Loucy (cell line): ENCODE results near the gene DNM2.

ENCODE experiments used
- CTCF ChIP-seq: fragments of 200-600 bp; sonication (generic); conservative IDR thresholded peaks from 2 replicates; pipeline ENCODE4 v1.5.1; 2014; ENCODE audit warnings: mild to moderate bottlenecking, antibody characterized with exemption, low read length
- EZH2phosphoT487 ChIP-seq: fragments of 200-600 bp; IDR thresholded peaks from 2 replicates; pipeline ENCODE4 v1.6.1; 2018; ENCODE audit warnings: antibody characterized with exemption, mild to moderate bottlenecking, moderate library complexity, borderline replicate concordance

DNA sequence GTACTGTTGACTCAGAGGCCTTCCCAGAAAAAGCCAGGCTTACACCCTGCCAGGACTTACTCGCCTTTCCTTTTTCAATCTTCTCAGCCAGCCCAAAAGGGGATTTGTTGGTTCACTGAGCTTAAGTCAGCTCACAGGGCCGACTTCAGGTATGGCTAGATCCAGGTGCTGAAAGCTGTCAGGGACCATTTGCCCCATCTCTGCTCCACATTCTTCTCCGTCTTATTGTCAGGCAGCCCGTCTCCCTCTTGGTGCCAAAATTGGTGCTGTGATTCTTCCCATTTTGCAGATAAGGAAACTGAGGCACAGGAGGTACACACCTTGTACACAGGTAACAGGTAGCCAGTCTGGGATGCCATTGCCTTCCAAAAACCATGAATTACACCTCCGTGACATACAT lies 132.8 kb downstream of the DNM2 start:
- no peak for TF ChIP-seq CTCF
- no peak for TF ChIP-seq EZH2phosphoT487
